Amygdala (tissue), 56 donors: ENCODE measurements around the gene MAB21L3.

Experiments
- DNase-seq, 56 donors: peaks; one replicate each; lab custom pipeline; 2025; lab: John Stamatoyannopoulos, UW

The MAB21L3 gene

DNA sequence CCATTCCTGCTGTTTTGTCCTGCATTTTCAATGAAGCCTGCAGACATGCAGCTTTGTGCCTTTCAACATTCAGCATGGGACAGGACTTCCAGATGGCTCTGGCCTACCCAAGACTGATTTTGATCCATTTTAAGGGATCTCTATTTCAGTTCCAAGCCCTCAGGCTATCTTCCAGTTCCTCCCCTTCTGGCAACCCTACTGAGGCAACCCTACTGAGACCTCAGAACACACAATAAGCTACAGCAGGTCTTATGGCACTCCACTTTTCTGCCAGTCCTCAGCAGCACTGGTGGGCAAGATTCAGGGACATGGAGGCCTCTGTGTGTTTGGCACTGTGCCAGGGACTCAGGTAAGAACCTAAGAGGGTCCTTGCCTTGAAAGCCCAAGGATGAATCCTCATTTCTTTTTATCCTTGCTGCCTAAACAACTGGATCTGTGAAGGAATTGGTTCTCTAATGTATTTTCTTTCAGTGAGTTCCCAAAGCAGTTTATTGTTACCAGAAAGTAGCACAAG, 50.7 kb downstream of the MAB21L3 start:
- DNase-seq: no peak

DNA sequence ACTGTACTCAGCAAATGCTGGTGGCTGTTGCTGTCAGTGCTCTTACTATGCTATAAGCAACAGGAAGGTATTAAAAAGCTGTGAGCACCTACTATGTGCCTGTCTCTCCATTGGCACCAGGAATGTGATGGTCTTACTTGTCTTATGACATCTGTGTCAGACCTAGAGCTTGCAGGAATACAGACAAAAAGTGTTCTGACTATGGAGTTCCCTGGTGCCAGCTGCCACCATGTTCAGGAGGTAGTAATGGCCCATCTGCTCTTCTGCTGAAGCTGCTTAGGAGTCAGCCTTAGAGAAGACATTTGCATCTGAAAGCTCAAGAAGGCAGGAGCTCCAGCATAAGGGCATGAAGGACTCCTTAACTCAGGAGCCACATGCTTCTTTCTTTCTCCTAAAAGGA, 52.3 kb downstream of the MAB21L3 start:
- DNase-seq: no peak

DNA sequence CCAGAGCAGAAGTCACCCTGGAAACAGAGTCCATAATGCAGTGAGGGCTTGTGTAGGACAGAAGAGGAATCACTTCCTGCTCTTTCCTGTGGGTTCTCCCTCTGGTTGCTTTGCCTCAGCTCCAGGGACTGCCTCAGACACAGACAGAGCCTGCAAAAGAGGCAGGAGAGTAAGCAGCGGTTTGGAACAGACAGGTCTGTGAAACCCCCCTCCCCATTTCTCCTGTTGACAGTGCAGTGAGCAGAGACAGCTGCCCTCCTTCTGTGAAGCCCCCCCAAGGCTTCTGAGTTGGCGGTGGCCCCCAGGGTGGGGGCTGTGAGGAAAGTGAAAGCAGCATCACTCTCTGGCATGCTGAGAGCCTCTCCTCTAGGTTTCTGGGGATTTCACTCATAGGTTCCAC, 53.0 kb downstream of the MAB21L3 start:
- peak in 1 of 56 donors; percentile 40 for DNase-seq

DNA sequence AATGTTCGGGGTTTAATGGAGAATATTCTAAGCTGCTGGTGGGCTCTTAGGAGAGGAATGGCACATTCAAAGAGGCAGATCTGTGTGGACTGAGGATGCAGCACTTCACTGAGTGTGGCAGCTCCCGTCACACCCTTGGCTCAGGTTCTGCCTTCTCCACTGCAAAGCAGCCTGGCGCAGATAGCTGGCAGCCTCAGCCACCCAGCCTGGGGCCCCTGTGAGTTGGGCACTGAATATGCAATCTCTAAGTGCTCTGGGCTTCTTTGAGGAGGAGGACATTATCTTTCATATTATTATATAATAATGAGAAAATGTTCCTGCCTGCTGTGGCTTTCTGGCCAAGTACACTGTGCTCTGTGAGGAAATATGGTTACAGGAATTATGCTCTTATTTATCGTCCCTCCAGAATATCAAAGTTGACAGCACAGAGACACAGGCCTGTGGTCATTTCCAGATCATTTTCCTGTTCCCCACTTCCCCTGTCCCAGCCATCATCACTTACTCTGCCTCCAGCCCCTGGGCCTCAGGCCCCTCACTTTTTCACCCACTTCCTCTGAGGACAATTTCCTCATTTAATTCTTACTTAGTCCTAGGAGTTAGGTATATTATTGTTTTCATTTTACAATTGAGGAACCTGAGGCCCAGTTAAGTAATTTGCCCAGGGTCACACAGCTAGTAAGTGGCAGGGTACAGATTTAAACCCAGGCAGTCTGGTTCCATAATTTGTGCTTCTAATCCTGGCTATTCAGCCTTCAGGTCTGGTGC, 53.6 kb downstream of the MAB21L3 start:
- DNase-seq: peak in 12 of 56 donors; percentile 10 to 38 (median 22)

DNA sequence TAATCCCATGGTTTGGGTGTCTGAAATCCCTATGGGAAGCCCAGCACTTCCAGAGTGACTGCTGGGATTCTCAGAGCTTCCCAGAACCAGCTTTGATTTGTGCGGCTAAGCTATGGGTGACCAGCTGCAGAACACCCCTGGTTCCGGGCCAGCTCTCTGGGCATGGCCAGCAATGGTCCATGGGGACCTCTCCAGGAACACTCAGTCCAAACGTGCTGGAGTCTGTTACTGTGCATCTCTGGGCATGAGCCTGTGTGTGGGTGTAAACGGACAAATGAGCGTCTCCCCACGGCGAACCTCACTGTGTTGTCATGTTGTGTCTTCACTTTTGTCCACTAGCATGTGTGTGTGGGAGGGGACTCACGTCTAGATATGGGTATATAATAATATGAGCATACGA, 54.4 kb downstream of the MAB21L3 start:
- DNase-seq: no peak

DNA sequence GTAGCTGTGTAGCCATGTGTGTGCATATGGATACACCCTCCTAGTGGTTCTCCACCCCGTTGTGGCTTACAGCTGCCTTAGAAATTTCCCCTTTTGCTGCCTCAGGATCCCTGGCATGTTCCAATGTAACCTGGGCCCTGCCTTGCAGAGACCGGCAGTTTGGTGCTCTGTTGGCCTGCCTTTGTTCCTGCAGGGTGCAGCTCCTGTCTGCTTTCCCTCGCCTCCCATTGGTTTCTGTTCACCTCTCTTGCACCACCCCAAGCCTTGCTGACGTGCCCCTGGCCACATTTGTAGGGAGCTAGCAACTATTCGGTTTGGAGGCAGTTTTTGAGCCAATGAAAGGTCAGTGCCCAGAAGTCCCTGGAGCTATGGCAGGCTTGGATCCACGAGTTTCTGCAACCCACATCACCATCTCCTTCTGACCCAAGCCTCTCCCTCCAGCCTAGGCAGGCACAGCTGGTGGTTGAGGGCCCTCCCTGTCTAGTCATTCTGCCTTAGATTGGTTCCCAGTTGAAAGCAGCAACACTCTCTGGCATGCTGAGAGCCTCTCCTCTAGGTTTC, 54.9 kb downstream of the MAB21L3 start:
- DNase-seq: no peak

DNA sequence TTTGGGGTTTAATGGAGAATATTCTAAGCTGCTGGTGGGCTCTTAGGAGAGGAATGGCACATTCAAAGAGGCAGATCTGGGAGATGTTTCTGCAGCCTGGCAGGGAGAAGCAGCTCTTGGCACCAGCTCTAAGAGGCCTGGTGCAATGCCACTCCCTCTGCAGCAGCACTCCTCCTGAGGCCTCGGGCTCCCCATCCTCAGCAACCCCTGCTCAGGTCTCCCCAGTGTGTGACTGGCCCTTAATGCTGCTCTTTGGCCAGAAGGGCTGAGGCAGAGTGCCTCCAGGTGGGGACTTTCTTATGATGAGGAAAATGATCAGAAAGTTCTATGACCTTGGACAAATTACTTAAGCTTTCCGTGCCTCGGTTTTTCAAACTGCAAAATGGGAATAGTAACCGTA, 55.5 kb downstream of the MAB21L3 start:
- no peak for DNase-seq

DNA sequence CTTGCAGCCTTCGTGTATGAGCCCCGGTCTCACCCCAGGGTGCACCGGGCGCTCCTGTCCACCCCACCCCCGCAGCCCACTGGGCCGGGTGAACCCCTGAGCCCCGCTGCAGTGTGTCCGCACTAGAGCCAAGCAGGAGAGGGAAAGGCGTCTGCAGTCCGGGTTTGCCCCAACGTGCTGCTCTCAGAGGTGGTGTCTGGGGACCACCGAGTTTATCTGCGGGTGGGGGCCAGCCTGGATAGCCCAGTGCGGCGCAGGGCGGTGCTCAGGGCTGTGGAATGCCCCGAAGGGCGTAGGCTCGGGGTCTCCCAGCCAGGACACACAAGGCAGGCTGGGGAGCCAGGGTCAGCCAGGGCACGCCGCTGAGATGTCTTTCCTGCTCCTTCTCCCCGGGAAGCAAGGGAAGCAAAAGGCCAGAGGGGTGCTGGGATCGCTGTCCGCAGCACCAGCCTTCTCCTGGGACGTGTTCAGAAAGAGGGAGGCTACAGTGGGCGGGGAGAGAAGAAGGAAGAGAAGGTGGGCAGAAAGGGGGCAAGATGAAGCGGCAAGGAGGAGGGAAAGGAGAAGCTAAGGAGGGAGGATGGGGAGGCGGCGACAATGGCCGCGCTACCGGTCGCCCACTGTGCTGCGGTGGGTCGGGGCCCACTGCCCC, 56.6 kb downstream of the MAB21L3 start:
- peak in 1 of 56 donors; percentile 34 for DNase-seq

DNA sequence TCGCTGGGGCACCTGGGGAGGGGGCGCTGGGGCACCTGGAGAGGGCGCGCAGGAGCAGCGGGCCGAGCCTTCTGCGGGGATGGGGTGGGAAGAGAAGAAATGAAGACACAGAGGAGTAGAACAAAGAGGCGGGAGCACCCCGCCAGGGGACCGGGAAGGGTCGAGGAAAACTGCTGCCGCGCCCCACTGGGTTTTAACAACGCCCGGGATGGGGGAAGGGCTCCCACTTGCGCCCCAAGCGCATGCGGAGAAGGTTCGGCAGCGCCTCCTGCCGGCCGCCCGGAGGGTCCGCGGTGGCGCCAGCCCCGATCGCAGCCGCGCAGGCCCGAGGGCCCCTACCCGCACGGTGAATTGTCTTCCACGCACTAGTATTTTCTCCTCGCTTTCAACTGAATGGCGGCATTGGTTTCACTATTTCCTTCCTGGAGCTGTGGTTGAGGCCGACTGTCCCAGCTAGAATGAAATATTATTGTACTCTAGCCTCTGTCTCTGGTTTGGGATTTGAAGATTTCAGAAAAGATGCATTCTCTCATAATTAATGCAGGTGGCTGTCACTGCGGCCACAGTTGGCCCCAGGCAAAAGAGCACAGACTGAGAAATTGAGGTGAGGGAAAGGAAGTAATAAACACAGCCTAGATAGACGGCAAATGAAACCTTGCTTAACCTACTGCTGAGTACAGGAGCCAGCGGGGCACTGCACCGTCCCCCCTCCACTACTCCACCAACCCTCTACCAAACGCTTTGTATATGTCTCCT, 57.3 kb downstream of the MAB21L3 start:
- DNase-seq: peak in 49 of 56 donors; percentile 9 to 84 (median 58)

DNA sequence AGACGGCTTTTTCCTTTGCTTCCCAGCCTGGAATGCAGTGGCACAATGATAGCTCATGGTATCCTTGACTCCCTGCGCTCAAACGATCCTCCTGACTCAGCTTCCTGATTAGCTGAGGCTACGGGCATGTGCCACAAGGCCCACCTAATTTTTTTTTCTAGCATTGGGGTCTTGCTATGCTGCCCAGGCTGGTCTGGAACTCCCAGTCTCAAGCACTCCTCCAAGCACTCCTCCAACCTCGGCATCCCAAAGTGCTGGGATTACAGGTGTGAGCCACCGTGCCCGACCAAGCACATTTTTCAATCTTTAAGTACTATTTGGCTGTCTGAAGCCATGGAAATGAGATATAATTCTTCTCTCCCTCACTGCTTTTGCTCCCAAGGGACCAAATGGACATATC, 58.7 kb downstream of the MAB21L3 start:
- no peak for DNase-seq

DNA sequence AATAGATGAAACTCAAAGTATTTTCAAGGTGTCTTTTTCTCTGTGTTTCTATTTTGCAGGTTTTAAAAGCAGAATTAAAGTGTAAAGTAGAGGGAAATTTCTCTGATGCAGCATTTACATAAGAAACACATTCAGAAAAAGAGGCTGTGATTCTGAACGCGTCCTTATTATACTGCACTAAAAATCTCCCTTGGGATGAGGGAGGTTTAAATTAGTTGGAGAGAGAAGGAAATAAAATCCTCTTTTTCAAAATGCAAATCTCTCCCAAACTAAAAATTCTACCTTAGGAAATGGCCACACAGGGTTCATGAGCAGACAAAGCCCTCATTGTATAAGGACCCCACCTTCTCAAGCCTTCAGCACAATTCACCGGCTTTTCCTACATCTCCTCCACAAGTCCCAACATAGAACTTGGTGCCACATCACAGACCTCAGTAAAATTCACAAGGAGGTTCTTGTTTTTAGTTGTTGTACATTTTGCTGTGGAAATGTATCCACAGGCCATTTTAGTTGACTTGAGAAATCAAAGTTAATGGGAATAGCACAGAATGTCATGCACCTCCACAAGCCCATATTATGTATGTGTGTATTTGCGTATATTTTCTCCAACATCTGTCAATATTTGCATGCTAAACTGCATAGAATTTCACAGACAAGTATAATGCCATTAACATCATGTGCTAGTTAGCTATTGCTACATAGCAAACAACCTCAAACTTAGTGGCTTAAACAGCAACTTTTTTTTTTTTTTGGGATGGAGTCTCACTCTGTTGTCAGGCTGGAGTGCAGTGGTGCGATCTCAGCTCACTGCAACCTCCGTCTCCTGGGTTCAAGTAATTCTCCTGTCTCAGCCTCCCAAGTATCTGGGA, 59.8 kb downstream of the MAB21L3 start:
- no peak for DNase-seq

DNA sequence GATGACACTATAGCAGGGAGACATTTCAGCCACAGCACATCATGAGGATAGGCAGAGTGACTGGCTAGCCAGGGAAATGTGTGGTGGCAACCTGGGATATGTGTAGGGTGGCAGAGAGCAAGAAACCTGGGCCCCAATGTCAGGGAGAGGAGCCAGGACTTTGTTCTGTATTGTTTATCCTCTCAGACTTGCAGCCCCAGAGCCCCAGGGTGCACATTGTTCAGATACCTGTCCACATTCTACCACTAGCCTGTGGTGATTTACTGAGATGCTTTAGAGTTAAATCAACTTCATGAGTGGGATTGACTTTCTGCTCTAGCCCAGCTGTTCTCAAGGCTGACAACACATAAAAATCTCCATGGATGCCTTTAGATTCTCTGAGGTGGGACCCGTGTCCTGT, 61.5 kb downstream of the MAB21L3 start:
- no peak for DNase-seq

DNA sequence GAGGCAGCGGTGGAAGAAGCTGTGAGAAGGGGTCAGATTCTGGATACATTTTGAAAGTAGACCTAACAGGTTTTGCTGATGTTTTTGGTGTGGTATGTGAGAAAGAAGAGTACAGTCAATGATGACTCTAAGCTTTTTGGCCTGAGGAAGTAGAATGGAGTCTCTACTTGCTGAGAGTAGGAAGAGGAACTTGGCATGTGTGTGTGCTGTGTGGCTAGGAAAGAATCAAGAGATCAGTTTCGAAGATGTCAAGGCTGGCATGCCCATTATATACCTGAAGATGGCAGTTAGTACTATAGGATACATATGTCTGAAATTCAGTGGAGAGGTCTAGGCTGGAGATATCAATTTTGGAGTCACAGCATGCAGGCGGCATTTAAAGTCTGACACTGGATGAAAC, 64.4 kb downstream of the MAB21L3 start:
- no peak for DNase-seq

DNA sequence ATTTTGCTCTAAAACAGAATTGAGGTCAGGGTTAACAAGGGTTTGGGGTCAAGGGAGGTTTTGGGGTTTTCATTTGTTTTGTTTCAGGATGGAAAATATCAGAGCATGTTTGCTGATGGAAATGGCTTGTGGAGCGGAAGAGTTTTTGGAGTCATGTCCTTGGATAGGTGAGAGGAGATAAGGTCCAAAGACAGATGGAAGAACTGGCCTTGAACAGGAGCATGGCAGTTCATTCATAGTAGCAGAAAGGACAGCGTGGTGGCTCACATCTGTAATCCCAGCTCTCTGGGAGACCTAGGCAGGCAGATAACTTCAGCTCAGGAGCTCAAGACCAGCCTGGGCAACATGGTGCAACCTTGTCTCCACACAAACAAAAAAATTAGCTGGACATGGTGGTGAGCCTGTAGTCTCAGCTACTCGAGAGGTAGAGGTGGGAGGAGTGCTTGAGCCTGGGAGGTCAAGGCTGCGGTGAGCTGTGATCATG, 65.1 kb downstream of the MAB21L3 start:
- DNase-seq: no peak

DNA sequence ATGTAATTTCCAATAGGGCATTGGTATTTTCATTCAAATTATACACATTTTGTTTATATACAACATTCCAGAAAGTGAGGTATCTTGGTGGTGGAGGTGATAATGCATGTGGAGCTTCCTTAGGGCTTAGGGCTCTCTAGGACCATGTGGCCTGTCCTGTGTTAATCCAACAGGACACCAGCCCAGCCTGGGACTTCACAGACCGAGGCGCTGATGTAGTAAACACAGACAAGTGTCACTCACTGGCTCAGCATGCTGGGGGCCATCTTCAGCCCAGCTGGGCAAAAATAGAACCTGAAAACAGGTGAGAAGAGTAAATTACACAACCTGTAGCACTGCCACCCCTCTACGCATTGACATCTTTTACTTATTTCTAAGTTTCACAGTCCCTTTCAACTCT, 66.7 kb downstream of the MAB21L3 start:
- DNase-seq: no peak

DNA sequence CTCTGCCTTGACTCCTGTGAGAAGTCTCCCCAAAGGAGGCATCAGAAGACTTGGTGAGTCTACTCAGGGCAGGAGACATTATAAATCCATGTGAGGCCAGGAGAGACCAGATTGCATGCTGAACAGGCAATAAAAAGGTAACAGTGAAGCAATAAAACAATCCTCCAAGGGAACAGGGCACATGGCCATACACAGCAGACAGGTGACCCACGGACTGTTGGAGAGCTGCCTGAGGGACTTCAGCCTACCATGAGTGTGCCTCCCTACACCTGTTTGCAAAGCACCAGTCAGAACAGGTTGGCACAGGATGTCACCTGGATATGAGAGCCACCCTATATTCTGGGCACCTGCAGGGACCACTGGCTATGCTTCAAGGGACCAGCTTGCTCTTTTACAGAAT, 67.6 kb downstream of the MAB21L3 start:
- DNase-seq: no peak

DNA sequence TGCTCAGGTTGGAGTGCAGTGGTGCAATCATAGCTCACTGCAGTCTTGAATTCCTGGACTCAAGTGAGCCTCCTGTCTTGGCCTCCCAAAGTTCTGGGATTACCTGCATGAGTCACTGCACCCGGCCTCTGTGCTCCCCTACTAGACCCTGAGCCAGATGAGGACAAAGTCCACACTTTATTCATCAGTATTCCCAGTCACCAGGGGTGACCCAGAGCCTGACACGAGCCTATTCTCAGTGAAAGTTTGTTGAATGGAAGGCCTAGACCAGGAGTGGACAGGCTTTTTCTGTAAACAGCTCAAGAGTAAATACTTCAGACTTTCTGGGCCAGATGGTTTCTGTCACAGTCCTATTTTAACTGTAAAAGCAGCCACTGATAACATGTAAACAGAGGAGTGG, 68.2 kb downstream of the MAB21L3 start:
- DNase-seq: no peak

DNA sequence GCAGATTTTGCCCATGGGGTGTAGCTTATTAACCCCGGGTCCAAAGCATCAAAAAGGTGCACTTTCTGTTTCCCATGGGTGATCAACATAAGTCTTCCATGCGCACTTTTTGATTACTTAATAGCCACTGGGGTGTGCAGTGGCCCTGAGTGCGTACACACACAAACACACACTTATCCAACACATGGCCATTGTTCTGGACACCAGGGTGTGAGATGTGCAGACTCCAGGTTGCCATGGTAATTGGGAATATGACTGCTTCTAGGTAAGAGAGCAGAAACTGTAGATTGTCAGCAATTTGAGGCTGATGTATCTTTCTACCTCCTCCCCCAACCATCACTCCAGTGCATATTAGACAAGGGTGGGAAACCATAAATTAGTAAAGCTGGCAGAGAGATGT, 68.8 kb downstream of the MAB21L3 start:
- DNase-seq: no peak

DNA sequence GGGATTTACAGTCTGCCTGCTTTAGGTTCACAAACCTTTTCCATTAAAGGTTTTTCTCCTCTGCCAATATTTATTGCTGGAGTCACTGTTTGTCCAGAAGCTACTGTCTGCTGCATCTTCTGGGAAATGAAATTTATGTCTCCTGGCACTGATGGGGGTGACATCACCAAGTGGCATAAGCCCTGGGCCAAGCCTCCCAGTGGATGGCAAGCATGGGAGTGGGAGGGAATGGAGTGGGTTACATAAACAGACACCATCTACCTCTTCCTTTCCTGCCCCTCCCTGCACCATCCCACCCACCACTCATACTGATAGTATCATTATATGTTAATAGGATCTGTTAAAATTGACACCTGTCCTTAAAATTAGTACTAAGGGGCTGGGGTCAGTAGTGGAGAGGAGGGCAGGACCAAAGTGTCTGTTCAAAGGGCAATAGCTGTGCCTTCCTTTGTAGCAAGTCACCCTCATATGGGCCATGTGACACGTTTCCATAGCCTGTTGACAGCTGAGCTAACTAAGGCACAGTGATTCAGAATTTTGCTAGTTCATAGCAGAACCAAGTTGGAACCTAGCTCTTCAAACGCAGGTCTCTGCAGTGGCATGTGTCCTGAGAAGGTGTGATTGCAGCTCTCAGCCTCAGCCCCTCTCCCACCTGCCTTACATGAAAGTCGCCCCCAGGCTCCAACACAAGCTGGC, 71.0 kb downstream of the MAB21L3 start:
- no peak for DNase-seq
